HG03520 (cell line): ENCODE measurements around the gene ALDH1A1.

Experiments
- ATAC-seq: cut with Tn5 transposase; IDR thresholded peaks from one replicate; pipeline ENCODE4 v1.9.1; 2021; ENCODE audit warnings: mild to moderate bottlenecking, moderate library complexity; ENCODE audit not compliant: unreplicated experiment

Gene ALDH1A1

DNA sequence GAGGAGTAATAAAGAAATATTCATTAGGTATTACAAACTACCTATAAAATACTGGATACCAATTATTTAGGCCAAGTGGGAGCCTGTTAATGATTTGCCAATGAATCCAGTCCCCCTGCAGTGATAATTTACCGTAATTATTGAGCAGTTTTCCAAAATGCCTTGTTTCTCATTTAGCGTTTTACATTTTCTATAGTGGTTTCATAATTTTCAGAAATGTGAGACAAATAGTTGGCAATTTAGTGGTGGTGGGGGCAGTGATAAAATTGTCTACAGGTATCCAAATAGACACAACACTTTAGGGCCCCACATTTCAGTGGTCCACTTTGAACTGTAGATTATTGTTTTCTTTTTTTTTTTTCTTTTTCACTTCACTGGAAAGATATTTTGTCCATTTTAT lies 27.3 kb upstream of the ALDH1A1 start:
- ATAC-seq = no peak

DNA sequence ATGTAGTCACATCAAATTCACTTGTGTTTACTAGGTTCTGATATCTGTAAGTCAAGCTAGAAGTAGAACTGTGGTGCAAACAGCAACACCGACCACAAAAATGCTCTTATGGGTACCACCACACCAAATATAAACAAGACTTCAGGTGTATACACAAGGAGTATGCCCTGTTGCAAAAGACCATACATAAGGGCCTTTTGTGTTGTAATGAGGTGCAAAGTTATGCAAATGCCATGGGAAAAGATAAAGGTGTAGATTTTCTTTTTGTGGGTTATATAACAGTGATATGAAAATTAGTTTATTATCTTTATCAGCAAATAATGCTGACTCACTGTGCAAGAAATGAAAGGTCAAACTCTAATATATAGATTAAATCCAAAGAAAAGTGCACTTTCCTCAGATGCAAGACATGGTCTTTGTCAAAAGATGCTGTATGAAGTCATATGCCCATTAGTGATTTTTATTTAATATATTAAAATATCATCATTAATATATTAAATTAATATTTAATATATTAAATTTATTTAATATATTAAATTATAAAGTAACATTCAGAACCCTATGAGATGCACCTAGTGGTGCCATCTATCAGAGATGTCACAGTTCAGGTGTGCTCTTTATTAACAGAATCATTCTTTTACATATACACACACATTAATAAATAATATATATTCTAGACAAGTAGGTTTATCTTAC lies 26.7 kb upstream of the ALDH1A1 start:
- no peak for ATAC-seq

GRCh38 chr9:72978744-72979143 lies 25.9 kb upstream of the ALDH1A1 start:
- ATAC-seq = no peak

DNA sequence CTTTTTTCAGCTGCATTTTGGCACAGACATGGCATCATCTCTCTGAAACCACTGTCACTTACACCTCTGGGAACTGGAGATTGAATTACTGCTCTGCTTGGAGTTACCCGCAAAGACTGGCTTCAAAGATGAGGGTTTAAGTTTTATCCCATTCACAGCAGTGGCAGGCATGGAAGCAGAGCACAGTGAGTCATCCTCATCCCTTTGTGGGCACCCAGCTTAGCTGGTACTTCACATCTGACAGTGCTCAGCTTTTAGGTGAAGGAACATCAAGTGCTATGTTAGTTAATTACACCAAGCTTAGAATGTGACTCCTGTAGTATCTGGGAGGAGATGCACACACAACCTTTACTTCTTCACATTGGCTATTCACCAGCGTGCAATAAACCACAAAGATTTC lies 24.8 kb upstream of the ALDH1A1 start:
- ATAC-seq = no peak

- ATAC-seq = no peak
Observed at GRCh38 chr9:72974501-72974900, 21.6 kb upstream of the ALDH1A1 start.

DNA sequence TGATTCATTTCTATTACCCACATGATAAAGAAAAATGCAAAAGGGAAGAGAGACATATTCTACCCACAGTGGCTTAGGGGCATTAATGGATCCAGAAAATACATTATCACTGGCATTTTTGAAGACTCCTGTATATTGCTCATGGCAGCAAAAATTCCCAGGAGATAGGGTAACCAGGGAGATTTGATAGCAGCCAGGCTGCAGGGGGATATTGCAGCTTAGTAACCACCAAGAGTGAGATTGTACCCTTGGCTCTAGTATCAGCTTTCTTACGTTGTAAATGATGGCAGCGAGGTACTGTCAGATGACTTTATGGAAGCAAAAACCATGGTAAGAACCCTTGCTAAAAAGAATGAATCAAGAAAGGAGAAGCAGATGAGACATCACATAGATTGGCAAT lies 19.8 kb upstream of the ALDH1A1 start:
- ATAC-seq = no peak

DNA sequence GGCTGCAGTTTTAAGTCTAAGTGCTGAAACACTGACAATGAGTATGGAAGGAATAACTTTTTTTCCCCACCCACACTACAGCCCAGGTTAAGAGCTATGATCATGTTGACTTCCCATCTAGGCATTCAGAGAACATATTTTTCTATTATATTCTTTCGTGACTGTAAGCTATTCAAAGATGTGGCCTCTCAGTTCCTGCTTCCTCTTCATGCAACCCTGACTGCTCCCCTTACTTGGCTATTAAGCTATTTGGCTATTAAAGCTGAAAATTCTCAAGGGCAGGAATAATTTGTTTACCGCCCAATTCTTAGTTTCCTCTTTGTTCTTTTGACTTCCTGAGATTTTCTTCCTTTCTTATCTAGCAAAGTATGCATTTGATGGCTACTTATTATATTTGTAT lies 18.6 kb upstream of the ALDH1A1 start:
- ATAC-seq = no peak

DNA sequence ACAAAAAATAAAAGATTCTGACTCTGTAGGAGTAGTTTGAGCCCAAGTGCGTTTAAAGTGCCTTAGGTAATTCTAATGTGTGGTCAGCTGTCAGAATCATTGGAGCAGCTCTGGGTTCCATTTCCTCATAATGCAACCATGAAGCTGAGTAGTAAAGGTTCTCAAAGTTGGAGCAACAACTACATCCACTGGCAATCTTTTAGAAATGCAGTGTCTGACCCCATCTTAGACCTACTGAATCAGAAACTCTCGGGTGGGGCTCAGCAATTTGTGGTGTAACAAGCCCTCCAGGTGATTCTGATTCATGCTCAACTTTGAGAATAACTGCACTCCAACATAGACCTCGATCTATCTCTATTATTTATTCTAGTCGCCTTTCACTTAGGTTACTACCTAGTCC lies 7.6 kb upstream of the ALDH1A1 start:
- no peak for ATAC-seq

DNA sequence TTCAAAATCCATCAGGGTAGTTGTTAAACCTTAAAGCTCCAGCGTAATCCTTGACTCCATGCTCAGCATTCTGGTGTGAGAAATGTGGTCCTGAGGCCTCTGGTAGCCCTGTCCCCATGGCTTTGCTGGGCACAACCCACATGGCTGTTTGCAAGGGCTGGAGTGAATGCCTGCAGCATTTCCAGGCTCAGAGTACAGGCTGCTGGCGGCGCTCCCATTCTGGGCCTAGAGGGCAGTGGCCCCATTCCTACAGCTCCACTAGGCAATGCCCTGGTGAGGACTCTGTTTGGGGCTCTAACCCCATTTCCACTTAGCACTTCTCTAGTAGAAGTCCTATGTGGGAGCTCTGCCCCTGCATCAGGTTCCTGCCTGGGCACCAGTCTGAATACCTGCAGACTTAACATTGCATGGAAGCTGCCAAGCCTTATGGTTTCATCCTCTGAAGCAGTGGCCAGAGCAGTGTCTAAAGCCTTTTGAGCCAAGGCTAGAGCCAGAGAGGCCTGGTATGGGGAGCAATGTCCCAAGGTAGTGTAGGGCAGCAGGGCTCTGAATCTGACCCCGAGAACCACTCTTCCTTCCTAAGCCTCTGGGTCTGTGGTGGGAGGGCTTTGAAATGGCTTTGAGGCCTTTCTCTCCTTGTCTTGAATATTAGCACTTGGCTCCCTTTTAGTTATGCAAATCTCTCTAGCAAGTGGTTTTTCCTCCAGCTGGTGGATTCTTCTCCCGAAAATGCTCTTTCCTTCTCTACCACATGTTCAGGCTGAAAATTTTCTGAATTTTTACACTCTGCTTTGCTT lies 5.8 kb upstream of the ALDH1A1 start:
- ATAC-seq = no peak

GRCh38 chr9:72955571-72955970 lies 2.7 kb upstream of the ALDH1A1 start:
- ATAC-seq = no peak

GRCh38 chr9:72955126-72955455 lies 2.2 kb upstream of the ALDH1A1 start:
- ATAC-seq = no peak

DNA sequence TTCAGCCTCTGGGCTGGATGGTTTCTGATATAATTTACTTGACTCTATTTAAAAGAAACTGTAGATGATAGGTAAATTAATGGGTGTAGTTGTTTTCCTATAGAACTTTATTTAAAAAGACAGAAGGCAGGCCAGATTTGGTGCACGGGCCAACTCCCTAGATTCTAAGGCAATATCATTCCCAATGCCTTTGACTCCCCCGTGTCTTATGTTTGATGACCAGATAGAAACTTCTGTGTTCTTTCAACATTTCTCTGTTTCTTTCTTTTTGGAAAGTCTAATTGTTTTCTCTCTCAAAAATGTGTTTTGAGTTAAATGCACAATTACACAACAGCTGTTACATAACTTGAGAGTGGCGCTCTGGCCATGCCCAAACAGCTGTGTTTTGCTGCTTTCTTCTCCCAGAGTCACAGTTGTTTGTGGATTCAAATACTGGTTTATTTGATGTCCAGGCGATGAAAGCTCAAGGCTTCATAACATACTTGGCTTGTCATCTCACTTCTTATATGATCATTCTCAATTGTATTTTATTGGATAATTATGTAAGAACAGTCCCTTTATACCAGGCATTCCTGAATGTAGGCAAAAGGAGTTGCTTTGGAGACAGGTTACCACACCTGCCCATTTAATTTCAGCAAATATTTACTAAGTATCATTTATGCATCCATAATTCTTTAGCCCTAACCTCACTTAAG lies 1.7 kb upstream of the ALDH1A1 start:
- ATAC-seq = no peak

- no peak for ATAC-seq
Observed at GRCh38 chr9:72952381-72952690, 517 bp downstream of the ALDH1A1 start.

DNA sequence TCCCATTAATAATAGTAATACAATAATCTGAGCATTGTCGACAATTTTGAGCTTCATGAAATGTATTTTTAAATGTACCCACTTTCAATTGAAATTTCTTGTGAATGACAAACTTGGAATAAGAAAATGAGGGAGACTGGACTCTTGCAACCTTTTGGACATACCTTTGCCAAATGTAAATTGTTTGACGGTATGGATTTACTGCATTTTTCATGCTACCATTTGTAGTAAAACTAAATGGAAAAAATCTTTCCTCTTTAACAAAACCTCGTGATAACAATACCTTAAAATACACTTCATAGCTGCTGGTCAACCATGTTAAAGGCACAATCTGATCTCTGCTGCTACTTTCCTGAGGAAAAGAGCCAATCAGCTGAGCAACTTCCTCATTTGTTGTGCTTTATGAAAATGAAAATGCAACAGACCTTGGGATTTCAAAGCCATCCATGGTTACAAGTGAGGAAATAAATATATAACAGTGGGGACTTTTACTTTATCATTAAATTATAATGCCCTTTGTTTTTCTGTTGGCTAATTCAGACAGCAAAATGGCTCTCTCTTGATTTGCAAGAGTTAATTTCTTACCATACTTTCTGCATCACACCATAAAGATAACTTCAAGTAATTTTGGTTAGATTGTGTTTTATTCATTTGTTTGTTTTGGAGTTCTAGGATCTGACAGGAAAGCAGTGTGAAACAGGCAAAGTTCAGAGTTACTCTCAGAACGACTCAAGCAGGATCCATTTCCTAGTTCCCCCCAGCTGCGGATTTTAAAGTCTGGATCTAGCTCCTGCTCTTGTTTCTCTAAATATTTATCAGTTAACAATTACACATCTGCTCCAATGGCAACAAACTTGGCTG lies 1.1 kb downstream of the ALDH1A1 start:
- ATAC-seq = no peak

- ATAC-seq = no peak
Observed at GRCh38 chr9:72950875-72951442, 1.9 kb downstream of the ALDH1A1 start.

DNA sequence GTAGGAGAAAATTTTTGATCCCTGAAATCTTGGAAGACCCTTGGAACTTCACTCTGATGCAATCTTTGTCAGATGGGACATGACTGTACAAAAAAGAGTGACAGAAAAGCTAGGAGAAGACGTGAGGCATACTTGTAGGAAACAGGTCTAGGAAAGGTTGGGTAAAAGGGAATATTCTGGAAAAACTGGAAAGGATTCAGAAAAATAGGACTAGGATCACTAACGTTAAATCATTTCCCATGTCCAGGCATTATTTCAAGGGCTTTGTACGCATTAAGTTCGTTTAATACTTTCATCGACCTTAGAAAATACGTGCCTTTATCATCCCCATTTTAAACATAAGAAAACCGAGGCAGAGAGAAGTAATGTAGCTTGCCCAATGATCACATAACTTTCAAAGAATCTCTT lies 2.9 kb downstream of the ALDH1A1 start:
- no peak for ATAC-seq

DNA sequence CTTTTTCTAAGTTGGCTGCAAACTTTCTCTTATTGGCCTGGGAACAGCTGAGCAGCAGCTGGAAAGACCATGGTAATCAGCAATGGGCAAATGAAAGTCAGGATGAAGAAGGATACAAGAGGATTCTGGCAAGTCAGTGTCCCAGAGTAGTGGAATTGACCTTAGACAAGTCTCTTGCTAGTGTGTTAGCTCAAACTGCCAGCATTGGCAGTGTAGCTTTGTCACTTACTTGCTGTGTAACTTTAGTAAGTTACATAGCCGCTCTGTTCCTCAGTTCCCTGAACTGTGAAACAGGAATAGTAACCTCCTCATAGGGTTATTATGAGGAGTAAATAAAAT lies 3.6 kb downstream of the ALDH1A1 start:
- ATAC-seq = no peak

- ATAC-seq = no peak
Observed at GRCh38 chr9:72948575-72949243, 4.1 kb downstream of the ALDH1A1 start.

DNA sequence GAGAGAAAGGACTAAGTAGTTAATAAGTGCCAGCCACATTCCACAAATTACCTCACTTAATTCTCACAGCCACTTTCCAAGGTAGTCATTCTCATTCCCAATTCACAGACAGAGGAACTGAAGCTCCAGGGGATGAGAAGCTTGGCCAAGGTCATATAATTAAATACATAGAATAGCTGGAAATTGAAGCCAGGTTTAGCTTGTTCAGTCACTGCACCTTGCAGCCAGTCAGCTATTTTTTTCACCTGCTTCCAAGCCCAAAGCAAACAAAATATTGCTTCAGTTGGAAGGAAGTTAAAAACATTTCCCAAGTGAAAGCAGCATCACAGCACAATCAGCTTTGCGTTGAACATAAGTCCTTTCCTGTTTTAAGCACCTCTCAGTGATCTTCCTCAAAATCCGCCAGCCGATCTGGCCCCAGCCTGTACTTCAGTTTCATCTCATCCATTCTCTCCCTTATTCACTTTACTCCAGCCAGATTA lies 4.8 kb downstream of the ALDH1A1 start:
- ATAC-seq = no peak

GRCh38 chr9:72946821-72947220 lies 6.0 kb downstream of the ALDH1A1 start:
- no peak for ATAC-seq
